Stomach smooth muscle (tissue), 2 donors: ENCODE measurements around the gene NSRP1.

Source experiments
- H3K27ac ChIP-seq: one replicate; pipeline ENCODE4 v1.7.0; 2013; ENCODE audit warnings: mild to moderate bottlenecking, low read length, inconsistent platforms
- H3K27me3 ChIP-seq, 2 donors: one replicate each; pipeline ENCODE4 v1.7.0; 2013; ENCODE audit warnings: low read length in 2 of 2; ENCODE audit not compliant: insufficient read depth in 2 of 2, control insufficient read depth in 1 of 2
- H3K36me3 ChIP-seq, 2 donors: one replicate each; pipeline ENCODE4 v1.7.0; 2013; ENCODE audit warnings: low read length in 2 of 2; ENCODE audit not compliant: control insufficient read depth in 2 of 2, insufficient read depth in 2 of 2
- H3K4me1 ChIP-seq: one replicate; pipeline ENCODE4 v1.7.0; 2013; ENCODE audit warnings: low read length; ENCODE audit not compliant: control insufficient read depth, insufficient read depth
- H3K4me3 ChIP-seq, 2 donors: one replicate each; pipeline ENCODE4 v1.7.0; 2013; ENCODE audit warnings: low read length in 2 of 2
- H3K9ac ChIP-seq, 2 donors: one replicate each; pipeline ENCODE4 v1.7.0; 2013; ENCODE audit warnings: low read length in 2 of 2, mild to moderate bottlenecking in 1 of 2
- H3K9me3 ChIP-seq, 2 donors: one replicate each; pipeline ENCODE4 v1.7.0; 2013; ENCODE audit warnings: low read length in 2 of 2; ENCODE audit not compliant: control insufficient read depth in 2 of 2
- donor health status: healthy.
- donor health status: Pancreatic carcinoma.

The NSRP1 gene

DNA sequence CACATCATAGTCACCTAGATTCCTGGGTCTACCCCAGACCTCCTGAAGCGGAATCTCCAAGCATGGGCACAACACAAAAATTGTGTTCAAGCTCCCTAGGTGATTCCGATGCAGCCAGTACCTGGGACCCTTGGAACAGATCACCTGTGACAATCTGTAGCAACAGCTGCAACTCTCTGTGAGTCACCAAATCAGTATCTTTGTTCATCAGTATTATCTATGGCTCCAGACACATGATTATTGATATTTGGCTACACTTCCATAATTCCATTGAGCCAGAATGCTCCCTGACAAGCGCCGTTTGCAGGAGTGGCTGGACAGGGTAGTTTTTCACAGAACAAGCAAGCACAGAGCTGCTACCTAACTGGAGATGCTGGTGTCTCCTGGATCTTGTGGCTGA, 102.7 kb downstream of the NSRP1 start:
- no peak overlapping the region for H3K4me3 ChIP-seq
- no peaks in the 10 kb centered on the region for H3K36me3 ChIP-seq
- H3K27ac ChIP-seq: no peak overlapping the region
- no peaks in the 10 kb centered on the region for H3K4me1 ChIP-seq
- no peaks in the 10 kb centered on the region for H3K27me3 ChIP-seq
- H3K9me3 ChIP-seq: no peaks in the 10 kb centered on the region
- no peak overlapping the region for H3K9ac ChIP-seq

DNA sequence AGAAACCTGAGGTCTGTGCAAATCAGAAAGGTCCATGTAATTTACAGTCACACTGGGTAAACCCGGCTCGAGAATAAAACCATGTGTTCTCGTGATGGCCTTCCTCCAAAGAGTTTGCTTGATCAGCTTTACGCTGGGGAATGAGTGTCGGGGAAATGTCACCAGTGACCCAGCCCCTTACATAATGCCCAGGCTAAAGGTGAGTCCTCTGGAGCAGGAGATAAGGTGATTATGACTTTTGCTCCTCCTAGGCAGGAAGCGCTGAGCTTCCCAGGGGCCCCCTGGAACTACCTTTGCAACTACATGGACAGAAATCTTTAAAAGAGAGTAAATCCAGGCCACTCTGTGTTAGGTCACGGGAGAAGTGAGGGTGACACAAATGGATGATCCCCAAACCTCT, 103.2 kb downstream of the NSRP1 start:
- Histone ChIP-seq H3K27me3 (no peaks in the 10 kb centered on the region), H3K9me3 (no peaks in the 10 kb centered on the region), H3K27ac (no peak overlapping the region), H3K36me3 (no peaks in the 10 kb centered on the region), H3K4me1 (no peaks in the 10 kb centered on the region), H3K4me3 (no peak overlapping the region), H3K9ac (no peak overlapping the region)

DNA sequence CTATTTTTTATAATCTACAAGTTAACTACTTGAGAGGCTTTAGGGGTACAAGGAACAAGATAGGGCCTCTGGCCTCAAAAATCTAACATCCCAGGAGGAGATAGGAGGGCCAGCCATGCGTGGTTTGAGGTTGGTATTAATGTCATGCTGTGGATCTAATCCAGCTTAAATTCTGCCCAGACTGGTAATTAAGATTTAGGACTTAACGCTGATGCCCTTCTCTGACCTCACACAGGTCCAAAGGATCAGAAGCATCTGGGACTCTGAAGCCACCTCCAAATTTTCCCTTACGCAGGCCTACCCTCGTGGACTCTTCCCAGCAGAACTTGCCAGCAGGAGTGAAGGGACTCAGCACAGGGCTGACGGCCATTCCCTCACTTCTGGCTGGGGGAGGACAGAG, 103.8 kb downstream of the NSRP1 start:
- Histone ChIP-seq H3K9me3 (no peaks in the 10 kb centered on the region), H3K27ac (no peak overlapping the region), H3K36me3 (no peaks in the 10 kb centered on the region), H3K4me1 (no peaks in the 10 kb centered on the region), H3K4me3 (no peak overlapping the region), H3K9ac (no peak overlapping the region), H3K27me3 (no peaks in the 10 kb centered on the region)

DNA sequence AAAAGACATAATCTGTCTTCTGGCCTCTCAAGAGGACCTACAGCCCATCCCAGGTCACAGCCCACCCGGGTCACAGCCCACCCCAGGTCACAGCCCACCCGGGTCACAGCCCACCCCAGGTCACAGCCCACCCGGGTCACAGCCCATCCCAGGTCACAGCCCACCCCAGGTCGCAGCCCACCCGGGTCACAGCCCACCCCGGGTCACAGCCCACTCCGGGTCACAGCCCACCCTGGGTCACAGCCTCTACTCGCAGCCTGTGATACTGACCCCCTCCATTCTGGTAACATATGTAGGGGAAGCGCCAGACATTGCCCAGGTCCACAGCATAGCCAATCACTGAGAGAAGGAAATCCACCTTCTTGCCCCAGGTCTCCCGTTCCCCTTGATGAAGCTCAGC, 104.7 kb downstream of the NSRP1 start:
- Histone ChIP-seq H3K9me3 (no peaks in the 10 kb centered on the region), H3K4me1 (no peaks in the 10 kb centered on the region), H3K27ac (no peak overlapping the region), H3K27me3 (no peaks in the 10 kb centered on the region), H3K4me3 (no peak overlapping the region), H3K36me3 (no peaks in the 10 kb centered on the region), H3K9ac (no peak overlapping the region)

DNA sequence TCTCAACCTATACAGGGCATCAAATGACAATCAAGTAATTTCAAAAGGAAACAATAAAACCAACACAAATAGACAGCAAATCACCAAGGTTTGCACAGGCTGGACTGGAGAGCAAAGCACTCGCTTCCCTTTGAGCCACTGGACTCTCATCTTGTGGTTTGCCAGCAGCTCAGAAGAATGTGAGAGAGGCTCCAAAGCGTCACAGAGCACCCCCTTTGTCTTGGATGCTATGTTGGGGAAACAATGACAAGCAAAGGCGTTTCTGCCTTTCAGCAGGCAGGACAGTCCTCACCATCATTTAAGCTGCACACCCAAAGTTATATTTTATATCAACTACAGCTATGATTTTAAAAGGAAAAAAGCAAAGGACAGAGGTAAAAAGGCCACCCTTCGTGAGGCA, 105.6 kb downstream of the NSRP1 start:
- no peak overlapping the region for H3K27ac ChIP-seq

DNA sequence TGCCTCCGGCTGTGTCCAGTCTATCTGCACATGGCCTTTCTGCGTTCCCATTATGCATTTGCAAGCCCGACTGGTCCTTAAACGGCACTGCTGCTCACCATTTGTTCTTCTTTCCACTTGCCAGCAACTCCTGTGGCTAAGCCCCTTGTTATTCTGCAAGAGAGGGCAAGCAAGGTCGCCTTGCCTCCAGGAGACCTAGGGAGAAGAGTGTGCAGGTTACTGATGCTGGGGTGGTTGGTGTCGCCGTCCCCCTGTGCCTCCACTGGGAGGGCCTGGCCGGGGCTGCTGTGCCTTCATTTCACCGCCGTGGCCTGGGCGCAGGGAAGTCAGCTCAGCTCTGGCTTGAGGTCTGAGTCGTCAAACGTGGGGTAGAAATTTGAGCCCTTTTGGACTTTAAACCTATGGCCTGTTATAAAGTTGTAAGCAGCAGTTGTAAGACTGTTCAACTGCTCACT, 106.1 kb downstream of the NSRP1 start:
- H3K9me3 ChIP-seq: no peaks in the 10 kb centered on the region
- no peak overlapping the region for H3K9ac ChIP-seq
- H3K4me3 ChIP-seq: no peak overlapping the region
- no peak overlapping the region for H3K27ac ChIP-seq
- peaks cover 0 to 3% of the 10 kb centered on the region in 2 donors for H3K27me3 ChIP-seq
- no peaks in the 10 kb centered on the region for H3K4me1 ChIP-seq
- H3K36me3 ChIP-seq: no peaks in the 10 kb centered on the region

More for the DNA sequence above, 105.6 kb downstream of the NSRP1 start:
- Histone ChIP-seq H3K9ac (no peak overlapping the region), H3K27me3 (peaks cover 0 to 3% of the 10 kb centered on the region in 2 donors), H3K4me1 (no peaks in the 10 kb centered on the region), H3K4me3 (no peak overlapping the region), H3K9me3 (no peaks in the 10 kb centered on the region), H3K36me3 (no peaks in the 10 kb centered on the region)

DNA sequence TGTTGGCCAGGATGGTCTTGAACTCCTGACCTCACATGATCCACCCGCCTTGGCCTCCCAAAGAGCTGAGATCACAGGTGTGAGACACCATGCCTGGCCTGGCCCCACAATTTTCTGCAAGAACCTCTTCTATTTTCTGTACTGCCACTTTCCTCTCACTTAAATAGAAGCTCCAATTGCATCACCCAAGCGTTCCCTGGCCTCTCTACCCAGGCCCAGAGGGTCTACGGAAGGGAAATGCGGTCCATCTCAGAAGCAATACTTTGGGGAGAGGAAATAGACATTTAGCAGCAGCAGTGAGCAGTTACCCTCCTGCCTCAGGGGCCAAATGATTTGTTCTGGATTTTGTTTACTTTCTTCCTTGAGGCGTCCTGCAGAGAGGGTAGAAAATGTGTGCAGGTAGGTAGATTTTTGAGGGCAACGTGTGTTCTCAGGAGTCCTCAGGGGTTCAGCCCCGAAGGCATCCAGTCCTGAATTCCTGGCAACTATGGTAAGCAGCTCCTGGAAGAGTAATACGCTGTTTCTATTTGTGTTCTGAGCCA, 107.9 kb downstream of the NSRP1 start:
- no peak overlapping the region for H3K9ac ChIP-seq
- no peaks in the 10 kb centered on the region for H3K4me1 ChIP-seq
- no peaks in the 10 kb centered on the region for H3K9me3 ChIP-seq
- H3K27me3 ChIP-seq: peaks cover 0 to 8% of the 10 kb centered on the region in 2 donors
- H3K4me3 ChIP-seq: no peak overlapping the region
- H3K27ac ChIP-seq: no peak overlapping the region
- no peaks in the 10 kb centered on the region for H3K36me3 ChIP-seq

DNA sequence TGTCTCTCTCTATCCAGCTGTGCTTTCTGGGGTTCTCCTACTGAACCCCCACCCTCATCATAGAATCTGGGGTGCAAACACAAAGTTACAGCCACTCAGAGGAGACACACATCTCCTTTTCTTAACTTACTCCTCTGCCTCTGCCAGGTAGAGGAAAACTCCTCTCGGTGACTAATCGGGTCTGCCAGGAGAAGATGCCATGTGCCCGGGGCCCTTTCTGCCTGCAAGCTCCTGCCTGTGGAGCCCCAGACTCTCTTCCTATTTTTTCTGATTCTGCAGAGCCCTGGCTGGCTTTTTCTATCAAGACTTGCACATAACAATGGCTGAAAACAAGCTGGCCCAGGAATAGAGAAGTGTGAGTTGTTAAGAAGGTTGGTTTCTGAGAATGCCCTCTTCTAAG, 108.5 kb downstream of the NSRP1 start:
- H3K27ac ChIP-seq: no peak overlapping the region
- peaks cover 0 to 8% of the 10 kb centered on the region in 2 donors for H3K27me3 ChIP-seq
- H3K4me3 ChIP-seq: no peak overlapping the region
- no peaks in the 10 kb centered on the region for H3K9me3 ChIP-seq
- H3K36me3 ChIP-seq: no peaks in the 10 kb centered on the region
- H3K9ac ChIP-seq: no peak overlapping the region
- H3K4me1 ChIP-seq: no peaks in the 10 kb centered on the region

DNA sequence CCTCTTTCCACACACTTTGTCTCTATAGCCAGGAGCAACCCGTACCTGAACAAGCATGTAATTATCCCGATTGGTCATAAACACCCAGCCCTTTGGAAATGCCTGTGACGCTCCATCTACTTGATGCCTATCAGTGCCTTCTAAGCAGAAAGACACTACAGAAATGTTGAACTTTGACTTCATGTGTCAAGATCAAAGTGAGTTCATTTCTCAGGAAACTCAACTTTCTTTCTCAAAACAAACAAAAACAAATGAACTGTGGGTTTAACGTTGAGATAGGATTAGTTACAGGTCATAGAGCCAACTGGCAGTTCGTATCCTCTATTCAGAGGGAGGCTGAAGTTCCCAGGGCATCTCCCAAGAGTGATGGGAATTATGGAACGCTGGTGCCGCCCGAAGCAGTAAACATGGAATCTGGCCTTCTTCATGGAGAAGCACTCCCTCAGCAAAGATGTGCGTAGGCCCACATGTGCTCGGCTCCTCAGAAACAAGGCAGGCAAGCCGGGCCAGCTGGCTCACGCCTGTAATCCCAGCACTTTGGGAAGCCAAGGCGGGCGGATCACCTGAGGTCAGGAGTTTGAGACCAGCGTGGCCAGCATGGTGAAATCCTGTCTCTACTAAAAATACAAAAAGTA, 109.4 kb downstream of the NSRP1 start:
- H3K27ac ChIP-seq: no peak overlapping the region
- H3K4me3 ChIP-seq: no peak overlapping the region
- H3K9me3 ChIP-seq: no peaks in the 10 kb centered on the region
- H3K27me3 ChIP-seq: peaks cover 0 to 14% of the 10 kb centered on the region in 2 donors
- no peaks in the 10 kb centered on the region for H3K36me3 ChIP-seq
- H3K9ac ChIP-seq: no peak overlapping the region
- no peaks in the 10 kb centered on the region for H3K4me1 ChIP-seq

DNA sequence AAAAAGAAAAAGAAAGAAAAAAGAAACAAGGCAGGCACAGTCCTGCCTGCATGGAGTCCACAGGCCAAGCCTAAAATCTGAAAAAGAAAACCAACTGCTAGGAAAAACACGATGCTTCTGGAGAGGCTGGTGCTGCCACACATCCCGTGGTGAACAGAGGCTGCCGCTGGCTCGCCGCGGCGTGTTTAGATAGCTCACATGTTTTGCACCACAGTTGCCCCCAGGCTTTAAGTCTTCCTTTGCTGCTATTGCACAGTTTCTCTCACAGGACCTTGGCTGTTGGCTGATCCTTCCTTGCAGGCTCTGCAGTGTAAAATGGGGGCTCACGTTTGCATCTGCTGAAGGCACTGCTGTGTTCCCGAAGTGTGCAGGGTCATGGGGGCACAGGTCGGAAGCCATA, 110.3 kb downstream of the NSRP1 start:
- Histone ChIP-seq H3K27me3 (peaks cover 0 to 14% of the 10 kb centered on the region in 2 donors), H3K27ac (no peak overlapping the region), H3K9me3 (no peaks in the 10 kb centered on the region), H3K4me1 (no peaks in the 10 kb centered on the region), H3K9ac (no peak overlapping the region), H3K4me3 (no peak overlapping the region), H3K36me3 (no peaks in the 10 kb centered on the region)

DNA sequence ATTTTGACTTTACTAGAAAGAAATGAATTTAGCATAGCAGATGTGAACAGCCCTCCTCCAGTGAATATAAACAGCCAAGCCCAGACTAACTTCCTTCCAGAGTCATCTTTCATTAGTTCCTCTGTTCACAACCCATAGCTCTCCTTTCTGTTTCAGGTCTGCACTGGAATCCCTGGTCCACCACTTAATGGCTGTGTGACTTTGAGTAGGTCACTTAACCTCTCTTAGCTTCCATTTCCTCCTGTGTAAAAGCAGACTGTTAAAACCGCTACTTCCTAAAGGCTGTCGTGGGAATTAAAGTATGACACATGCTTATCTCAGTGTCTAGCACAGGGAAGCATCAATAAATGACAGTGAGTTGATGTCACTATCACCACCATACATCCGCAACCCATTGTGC, 111.4 kb downstream of the NSRP1 start:
- Histone ChIP-seq H3K27ac (no peak overlapping the region), H3K27me3 (peaks cover 3 to 14% of the 10 kb centered on the region in 2 donors), H3K9ac (no peak overlapping the region), H3K36me3 (no peaks in the 10 kb centered on the region), H3K9me3 (no peaks in the 10 kb centered on the region), H3K4me1 (no peaks in the 10 kb centered on the region), H3K4me3 (no peak overlapping the region)
